ENCODE measurements around the gene MPRIP.
"Not testable (repeated sequence)": the region's sequence is repeated elsewhere in the genome, so short reads cannot be mapped to it uniquely, and the experiment has no call there.

Gene MPRIP

GRCh38 chr17:17130077-17130844 is 88.0 kb downstream of the MPRIP start:
- H3K4me1 ChIP-seq (ENCODE audit: control insufficient read depth in 2 of 2, insufficient read depth in 2 of 2, low read length in 2 of 2): peaks cover 0 to 3% of the 10 kb centered on the region in 2 donors
- H3K4me3 ChIP-seq (ENCODE audit: low read length in 2 of 2): no peak overlapping the region
- no peaks in the 10 kb centered on the region for H3K27me3 ChIP-seq (ENCODE audit: control insufficient read depth in 2 of 2, insufficient read depth in 2 of 2, low read length in 2 of 2)
- no peaks in the 10 kb centered on the region for H3K9me3 ChIP-seq (ENCODE audit: control insufficient read depth in 2 of 2, low read length in 2 of 2)
- H3K36me3 ChIP-seq (ENCODE audit: control insufficient read depth in 2 of 2, insufficient read depth in 2 of 2, low read length in 2 of 2): peaks cover 69 to 73% of the 10 kb centered on the region in 2 donors
- H3K27ac ChIP-seq (ENCODE audit: low read depth in 2 of 2, low read length in 2 of 2): no peak overlapping the region
- H3K9ac ChIP-seq (ENCODE audit: low read depth in 1 of 2, low read length in 2 of 2): no peak overlapping the region

GRCh38 chr17:17131839-17132238 is 89.6 kb downstream of the MPRIP start:
- no peaks in the 10 kb centered on the region for H3K27me3 ChIP-seq (ENCODE audit: control insufficient read depth in 2 of 2, insufficient read depth in 2 of 2, low read length in 2 of 2)
- peaks cover 78 to 84% of the 10 kb centered on the region in 2 donors for H3K36me3 ChIP-seq (ENCODE audit: control insufficient read depth in 2 of 2, insufficient read depth in 2 of 2, low read length in 2 of 2)
- no peak overlapping the region for H3K9ac ChIP-seq (ENCODE audit: low read depth in 1 of 2, low read length in 2 of 2)
- H3K9me3 ChIP-seq (ENCODE audit: control insufficient read depth in 2 of 2, low read length in 2 of 2): no peaks in the 10 kb centered on the region
- no peak overlapping the region for H3K4me3 ChIP-seq (ENCODE audit: low read length in 2 of 2)
- H3K27ac ChIP-seq (ENCODE audit: low read depth in 2 of 2, low read length in 2 of 2): no peak overlapping the region
- no peaks in the 10 kb centered on the region for H3K4me1 ChIP-seq (ENCODE audit: control insufficient read depth in 2 of 2, insufficient read depth in 2 of 2, low read length in 2 of 2)

- H3K36me3 ChIP-seq (ENCODE audit: control insufficient read depth in 2 of 2, insufficient read depth in 2 of 2, low read length in 2 of 2): peaks cover 71 to 79% of the 10 kb centered on the region in 2 donors
- no peak overlapping the region for H3K9ac ChIP-seq (ENCODE audit: low read depth in 1 of 2, low read length in 2 of 2)
- no peaks in the 10 kb centered on the region for H3K27me3 ChIP-seq (ENCODE audit: control insufficient read depth in 2 of 2, insufficient read depth in 2 of 2, low read length in 2 of 2)
- no peaks in the 10 kb centered on the region for H3K9me3 ChIP-seq (ENCODE audit: control insufficient read depth in 2 of 2, low read length in 2 of 2)
- H3K4me3 ChIP-seq (ENCODE audit: low read length in 2 of 2): no peak overlapping the region
- no peak overlapping the region for H3K27ac ChIP-seq (ENCODE audit: low read depth in 2 of 2, low read length in 2 of 2)
- H3K4me1 ChIP-seq (ENCODE audit: control insufficient read depth in 2 of 2, insufficient read depth in 2 of 2, low read length in 2 of 2): no peaks in the 10 kb centered on the region
Observed at GRCh38 chr17:17132746-17133145, 90.5 kb downstream of the MPRIP start.

GRCh38 chr17:17134051-17134956 is 92.0 kb downstream of the MPRIP start:
- H3K4me1 ChIP-seq (ENCODE audit: control insufficient read depth in 2 of 2, insufficient read depth in 2 of 2, low read length in 2 of 2): no peaks in the 10 kb centered on the region
- H3K27ac ChIP-seq (ENCODE audit: low read depth in 2 of 2, low read length in 2 of 2): no peak overlapping the region
- H3K9me3 ChIP-seq (ENCODE audit: control insufficient read depth in 2 of 2, low read length in 2 of 2): no peaks in the 10 kb centered on the region
- H3K36me3 ChIP-seq (ENCODE audit: control insufficient read depth in 2 of 2, insufficient read depth in 2 of 2, low read length in 2 of 2): peaks cover 68 to 77% of the 10 kb centered on the region in 2 donors
- H3K9ac ChIP-seq (ENCODE audit: low read depth in 1 of 2, low read length in 2 of 2): no peak overlapping the region
- H3K4me3 ChIP-seq (ENCODE audit: low read length in 2 of 2): no peak overlapping the region
- H3K27me3 ChIP-seq (ENCODE audit: control insufficient read depth in 2 of 2, insufficient read depth in 2 of 2, low read length in 2 of 2): no peaks in the 10 kb centered on the region

GRCh38 chr17:17134957-17135333 is 92.7 kb downstream of the MPRIP start:
- Histone ChIP-seq H3K27ac (ENCODE audit: low read depth in 2 of 2, low read length in 2 of 2) (no peak overlapping the region), H3K4me1 (ENCODE audit: control insufficient read depth in 2 of 2, insufficient read depth in 2 of 2, low read length in 2 of 2) (no peaks in the 10 kb centered on the region), H3K9ac (ENCODE audit: low read depth in 1 of 2, low read length in 2 of 2) (no peak overlapping the region)

GRCh38 chr17:17136221-17136620 is 94.0 kb downstream of the MPRIP start:
- H3K36me3 ChIP-seq (ENCODE audit: control insufficient read depth in 2 of 2, insufficient read depth in 2 of 2, low read length in 2 of 2): peaks cover 72 to 84% of the 10 kb centered on the region in 2 donors
- H3K9me3 ChIP-seq (ENCODE audit: control insufficient read depth in 2 of 2, low read length in 2 of 2): not testable (repeated sequence)

More at GRCh38 chr17:17134957-17135333, 92.7 kb downstream of the MPRIP start:
- Histone ChIP-seq H3K36me3 (ENCODE audit: control insufficient read depth in 2 of 2, insufficient read depth in 2 of 2, low read length in 2 of 2) (peaks cover 69 to 77% of the 10 kb centered on the region in 2 donors), H3K9me3 (ENCODE audit: control insufficient read depth in 2 of 2, low read length in 2 of 2) (no peaks in the 10 kb centered on the region), H3K4me3 (ENCODE audit: low read length in 2 of 2) (no peak overlapping the region), H3K27me3 (ENCODE audit: control insufficient read depth in 2 of 2, insufficient read depth in 2 of 2, low read length in 2 of 2) (no peaks in the 10 kb centered on the region)

GRCh38 chr17:17137731-17138585 is 95.7 kb downstream of the MPRIP start:
- Histone ChIP-seq H3K36me3 (ENCODE audit: control insufficient read depth in 2 of 2, insufficient read depth in 2 of 2, low read length in 2 of 2) (peaks cover 68 to 80% of the 10 kb centered on the region in 2 donors), H3K4me3 (ENCODE audit: low read length in 2 of 2) (no peak overlapping the region), H3K27me3 (ENCODE audit: control insufficient read depth in 2 of 2, insufficient read depth in 2 of 2, low read length in 2 of 2) (no peaks in the 10 kb centered on the region), H3K9me3 (ENCODE audit: control insufficient read depth in 2 of 2, low read length in 2 of 2) (no peaks in the 10 kb centered on the region), H3K27ac (ENCODE audit: low read depth in 2 of 2, low read length in 2 of 2) (no peak overlapping the region), H3K9ac (ENCODE audit: low read depth in 1 of 2, low read length in 2 of 2) (no peak overlapping the region), H3K4me1 (ENCODE audit: control insufficient read depth in 2 of 2, insufficient read depth in 2 of 2, low read length in 2 of 2) (no peaks in the 10 kb centered on the region)

More at GRCh38 chr17:17136221-17136620, 94.0 kb downstream of the MPRIP start:
- not testable (repeated sequence) for H3K27me3 ChIP-seq (ENCODE audit: control insufficient read depth in 2 of 2, insufficient read depth in 2 of 2, low read length in 2 of 2); H3K4me3 ChIP-seq (ENCODE audit: low read length in 2 of 2); H3K27ac ChIP-seq (ENCODE audit: low read depth in 2 of 2, low read length in 2 of 2); H3K9ac ChIP-seq (ENCODE audit: low read depth in 1 of 2, low read length in 2 of 2); H3K4me1 ChIP-seq (ENCODE audit: control insufficient read depth in 2 of 2, insufficient read depth in 2 of 2, low read length in 2 of 2)

- Histone ChIP-seq H3K4me1 (ENCODE audit: control insufficient read depth in 2 of 2, insufficient read depth in 2 of 2, low read length in 2 of 2) (no peaks in the 10 kb centered on the region), H3K36me3 (ENCODE audit: control insufficient read depth in 2 of 2, insufficient read depth in 2 of 2, low read length in 2 of 2) (peaks cover 68 to 78% of the 10 kb centered on the region in 2 donors), H3K9me3 (ENCODE audit: control insufficient read depth in 2 of 2, low read length in 2 of 2) (no peaks in the 10 kb centered on the region), H3K27me3 (ENCODE audit: control insufficient read depth in 2 of 2, insufficient read depth in 2 of 2, low read length in 2 of 2) (no peaks in the 10 kb centered on the region), H3K27ac (ENCODE audit: low read depth in 2 of 2, low read length in 2 of 2) (no peak overlapping the region), H3K4me3 (ENCODE audit: low read length in 2 of 2) (no peak overlapping the region), H3K9ac (ENCODE audit: low read depth in 1 of 2, low read length in 2 of 2) (no peak overlapping the region)
Observed at GRCh38 chr17:17139972-17140589, 97.8 kb downstream of the MPRIP start.

- Histone ChIP-seq H3K27ac (ENCODE audit: low read depth in 2 of 2, low read length in 2 of 2) (no peak overlapping the region), H3K9me3 (ENCODE audit: control insufficient read depth in 2 of 2, low read length in 2 of 2) (no peaks in the 10 kb centered on the region), H3K27me3 (ENCODE audit: control insufficient read depth in 2 of 2, insufficient read depth in 2 of 2, low read length in 2 of 2) (no peaks in the 10 kb centered on the region), H3K36me3 (ENCODE audit: control insufficient read depth in 2 of 2, insufficient read depth in 2 of 2, low read length in 2 of 2) (peaks cover 71 to 78% of the 10 kb centered on the region in 2 donors), H3K4me1 (ENCODE audit: control insufficient read depth in 2 of 2, insufficient read depth in 2 of 2, low read length in 2 of 2) (no peaks in the 10 kb centered on the region), H3K9ac (ENCODE audit: low read depth in 1 of 2, low read length in 2 of 2) (no peak overlapping the region), H3K4me3 (ENCODE audit: low read length in 2 of 2) (no peak overlapping the region)
Observed at GRCh38 chr17:17140590-17140980, 98.3 kb downstream of the MPRIP start.

Measured in mucosa of rectum (tissue), 2 donors.